ENCODE results near the gene PEX16.
A peak's percentile ranks its signal among the peaks of the same experiment; 100 is the strongest.
"Not testable (repeated sequence)": the region's sequence is repeated elsewhere in the genome, so short reads cannot be mapped to it uniquely, and the experiment has no call there.

The PEX16 gene

DNA sequence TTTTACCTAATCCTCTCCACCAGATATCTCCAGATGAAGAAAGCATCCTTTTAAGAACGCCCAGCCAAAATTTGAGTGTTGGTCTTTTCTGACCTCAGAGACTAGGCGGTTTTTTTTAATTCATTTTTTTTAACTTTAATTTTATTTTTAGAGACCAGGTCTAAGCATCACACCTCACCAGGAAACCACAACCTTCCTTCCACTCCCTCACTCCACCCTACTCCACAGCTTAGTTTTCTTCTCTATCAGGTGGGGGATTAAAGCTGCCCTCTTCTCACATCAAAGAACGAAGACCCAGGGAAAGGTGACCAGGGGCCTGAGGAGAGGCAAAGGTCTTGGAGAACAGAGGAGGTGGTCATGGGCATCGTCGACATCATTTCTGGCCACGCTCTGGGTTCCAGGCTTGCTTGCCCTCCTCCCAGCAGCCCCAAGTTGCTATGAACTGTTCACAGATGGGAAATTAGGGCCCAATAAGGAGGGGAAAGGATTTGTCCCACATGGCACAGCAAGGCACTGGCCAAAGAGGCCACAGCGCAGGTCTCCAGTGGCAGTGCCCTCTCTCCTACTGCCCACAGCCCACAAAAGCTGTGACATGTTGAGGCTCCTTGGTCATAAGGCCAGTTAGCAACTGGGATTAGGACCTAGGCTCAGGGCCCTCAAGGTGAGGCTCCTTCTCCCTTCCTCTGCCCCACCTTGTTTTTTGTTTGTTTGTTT is 1.4 kb upstream of the PEX16 start:
- no peak for DNase-seq (ENCODE audit: low read depth in 1 of 2, low spot score in 1 of 2)

- peak; percentile 21 to 51 for DNase-seq (ENCODE audit: low read depth in 1 of 2, low spot score in 1 of 2)
Observed at GRCh38 chr11:45918331-45918941, 759 bp upstream of the PEX16 start.

DNA sequence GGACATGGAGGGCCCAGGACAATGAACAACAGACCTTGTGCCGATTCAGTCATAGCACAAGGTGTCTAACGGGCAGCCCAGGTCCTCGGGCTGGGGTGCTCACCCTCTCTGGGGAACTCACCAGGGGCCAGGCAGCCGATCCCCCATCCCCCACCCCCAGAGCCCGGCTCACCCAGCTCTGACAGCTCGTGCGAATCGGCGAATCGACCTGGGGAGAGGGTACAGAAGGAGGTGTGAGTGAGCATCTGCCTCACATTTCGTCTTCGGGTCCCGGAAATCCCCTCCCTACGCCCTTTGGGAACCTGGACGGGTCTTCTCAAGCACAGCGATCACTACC is 423 bp downstream of the PEX16 start:
- DNase-seq (ENCODE audit: low read depth in 1 of 2, low spot score in 1 of 2) = no peak

GRCh38 chr11:45915446-45915845 is 2.2 kb downstream of the PEX16 start:
- no peak for DNase-seq (ENCODE audit: low read depth in 1 of 2, low spot score in 1 of 2)

GRCh38 chr11:45913942-45914635 is 3.6 kb downstream of the PEX16 start:
- no peak for DNase-seq (ENCODE audit: low read depth in 1 of 2, low spot score in 1 of 2)

- DNase-seq (ENCODE audit: low read depth in 1 of 2, low spot score in 1 of 2) = no peak
Observed at GRCh38 chr11:45913514-45913913, 4.2 kb downstream of the PEX16 start.

- no peak for DNase-seq (ENCODE audit: low read depth in 1 of 2, low spot score in 1 of 2)
Observed at GRCh38 chr11:45910623-45911022, 7.1 kb downstream of the PEX16 start.

DNA sequence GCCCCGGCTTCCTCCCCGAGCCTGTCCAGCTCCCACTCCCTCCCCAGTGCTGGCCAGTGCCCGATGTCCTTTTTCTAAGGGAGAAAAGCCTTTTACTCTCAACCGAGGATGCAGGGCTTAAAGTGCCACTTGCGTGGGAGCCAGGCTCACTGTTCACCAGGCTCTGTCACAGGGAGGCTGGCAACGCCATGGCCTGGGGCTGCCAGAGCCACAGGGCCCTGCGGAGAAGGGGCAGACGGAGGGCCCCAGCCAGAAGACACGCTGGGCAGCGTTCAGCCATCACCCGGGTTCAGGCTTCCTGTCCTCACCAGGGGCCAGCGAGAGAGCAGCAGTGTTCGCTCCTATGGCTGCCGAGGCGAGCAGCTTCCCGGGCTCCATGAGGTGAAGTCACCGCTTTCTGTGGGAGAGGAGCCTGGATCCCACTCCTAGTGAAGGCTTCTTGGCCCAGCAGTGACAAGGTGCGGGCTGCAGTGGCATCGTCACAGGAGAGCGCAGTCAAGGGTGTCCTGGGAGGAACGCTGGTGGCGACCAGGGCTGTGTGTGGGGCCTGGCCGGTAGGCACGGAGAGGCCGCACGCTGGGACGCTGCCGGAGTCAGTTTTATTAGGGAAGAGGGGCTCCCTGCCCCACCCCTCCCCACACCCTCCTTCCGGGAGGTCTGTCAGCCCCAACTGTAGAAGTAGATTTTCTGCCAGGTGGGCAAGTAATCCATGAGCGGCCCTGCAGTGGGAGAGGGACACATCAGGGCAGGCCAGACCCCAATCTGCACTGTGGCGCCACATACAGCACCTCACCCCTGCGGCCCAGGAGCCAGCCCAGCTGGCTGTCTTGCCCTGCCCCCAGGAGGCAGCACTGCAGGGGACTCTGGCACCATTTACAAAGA is 7.8 kb downstream of the PEX16 start:
- DNase-seq (ENCODE audit: low read depth in 1 of 2, low spot score in 1 of 2) = no peak

GRCh38 chr11:45907911-45908370 is 9.7 kb downstream of the PEX16 start:
- no peak for DNase-seq (ENCODE audit: low read depth in 1 of 2, low spot score in 1 of 2)

- no peak for DNase-seq (ENCODE audit: low read depth in 1 of 2, low spot score in 1 of 2)
Observed at GRCh38 chr11:45906965-45907611, 10.6 kb downstream of the PEX16 start, which contains the start of gene FREY1. TSS of gene FREY1 (minus strand) at chr11:45907271. CDS start at chr11:45907245, 26 bp downstream.

GRCh38 chr11:45906096-45906682 is 11.5 kb downstream of the PEX16 start:
- DNase-seq (ENCODE audit: low read depth in 1 of 2, low spot score in 1 of 2) = no peak

DNA sequence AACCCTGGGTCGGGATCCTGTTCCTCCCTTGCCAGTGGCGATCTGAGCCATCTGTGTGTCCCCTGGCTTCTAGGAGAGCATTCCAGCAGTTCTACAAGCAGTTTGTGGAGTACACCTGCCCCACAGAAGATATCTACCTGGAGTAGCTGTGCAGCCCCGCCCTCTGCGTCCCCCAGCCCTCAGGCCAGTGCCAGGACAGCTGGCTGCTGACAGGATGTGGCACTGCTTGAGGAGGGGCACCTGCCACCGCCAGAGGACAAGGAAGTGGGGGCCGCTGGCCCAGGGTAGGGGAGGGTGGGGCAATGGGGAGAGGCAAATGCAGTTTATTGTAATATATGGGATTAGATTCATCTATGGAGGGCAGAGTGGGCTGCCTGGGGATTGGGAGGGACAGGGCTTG is 12.1 kb downstream of the PEX16 start:
- not testable (repeated sequence) for DNase-seq (ENCODE audit: low read depth in 1 of 2, low spot score in 1 of 2)

DNA sequence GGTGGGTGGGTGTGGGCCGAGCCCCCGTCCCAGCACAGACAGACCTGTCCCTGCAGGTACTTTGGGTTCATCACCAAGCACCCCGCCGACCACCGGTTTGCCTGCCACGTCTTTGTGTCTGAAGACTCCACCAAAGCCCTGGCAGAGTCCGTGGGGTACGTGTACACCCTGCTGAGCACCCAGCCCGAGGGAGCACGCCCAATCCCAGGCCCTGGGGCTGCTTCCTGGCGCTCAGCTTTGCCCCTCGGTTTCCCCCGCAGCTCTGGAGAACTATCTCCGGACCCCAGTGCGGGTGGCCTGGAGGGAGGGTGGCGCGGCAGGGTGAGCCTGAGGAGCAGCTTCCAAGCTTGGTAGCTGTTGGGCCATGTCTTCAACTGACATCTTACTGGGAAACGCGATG is 12.6 kb downstream of the PEX16 start:
- DNase-seq (ENCODE audit: low read depth in 1 of 2, low spot score in 1 of 2) = no peak

GRCh38 chr11:45904309-45904915 is 13.3 kb downstream of the PEX16 start:
- no peak for DNase-seq (ENCODE audit: low read depth in 1 of 2, low spot score in 1 of 2)

DNA sequence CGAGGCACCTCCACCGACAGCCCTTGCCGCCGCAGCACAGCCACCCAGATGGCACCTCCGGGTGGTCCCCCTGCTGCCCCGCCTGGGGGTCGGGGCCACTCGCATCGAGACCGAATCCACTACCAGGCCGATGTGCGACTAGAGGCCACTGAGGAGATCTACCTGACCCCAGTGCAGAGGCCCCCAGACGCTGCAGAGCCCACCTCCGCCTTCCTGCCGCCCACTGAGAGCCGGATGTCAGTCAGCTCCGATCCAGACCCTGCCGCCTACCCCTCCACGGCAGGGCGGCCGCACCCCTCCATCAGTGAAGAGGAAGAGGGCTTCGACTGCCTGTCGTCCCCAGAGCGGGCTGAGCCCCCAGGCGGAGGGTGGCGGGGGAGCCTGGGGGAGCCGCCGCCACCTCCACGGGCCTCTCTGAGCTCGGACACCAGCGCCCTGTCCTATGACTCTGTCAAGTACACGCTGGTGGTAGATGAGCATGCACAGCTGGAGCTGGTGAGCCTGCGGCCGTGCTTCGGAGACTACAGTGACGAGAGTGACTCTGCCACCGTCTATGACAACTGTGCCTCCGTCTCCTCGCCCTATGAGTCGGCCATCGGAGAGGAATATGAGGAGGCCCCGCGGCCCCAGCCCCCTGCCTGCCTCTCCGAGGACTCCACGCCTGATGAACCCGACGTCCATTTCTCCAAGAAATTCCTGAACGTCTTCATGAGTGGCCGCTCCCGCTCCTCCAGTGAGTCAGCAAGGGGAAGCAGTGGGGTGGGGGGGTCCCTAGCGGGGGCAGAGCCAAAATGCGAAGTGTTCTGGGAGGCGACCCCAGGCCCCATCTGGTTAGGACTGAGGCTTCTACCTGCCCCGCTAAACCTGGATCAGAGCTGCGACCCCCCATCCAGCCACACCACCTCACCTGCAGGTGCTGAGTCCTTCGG is 15.0 kb downstream of the PEX16 start:
- DNase-seq (ENCODE audit: low read depth in 1 of 2, low spot score in 1 of 2) = no peak

GRCh38 chr11:45901626-45902025 is 16.1 kb downstream of the PEX16 start:
- DNase-seq (ENCODE audit: low read depth in 1 of 2, low spot score in 1 of 2) = no peak

DNA sequence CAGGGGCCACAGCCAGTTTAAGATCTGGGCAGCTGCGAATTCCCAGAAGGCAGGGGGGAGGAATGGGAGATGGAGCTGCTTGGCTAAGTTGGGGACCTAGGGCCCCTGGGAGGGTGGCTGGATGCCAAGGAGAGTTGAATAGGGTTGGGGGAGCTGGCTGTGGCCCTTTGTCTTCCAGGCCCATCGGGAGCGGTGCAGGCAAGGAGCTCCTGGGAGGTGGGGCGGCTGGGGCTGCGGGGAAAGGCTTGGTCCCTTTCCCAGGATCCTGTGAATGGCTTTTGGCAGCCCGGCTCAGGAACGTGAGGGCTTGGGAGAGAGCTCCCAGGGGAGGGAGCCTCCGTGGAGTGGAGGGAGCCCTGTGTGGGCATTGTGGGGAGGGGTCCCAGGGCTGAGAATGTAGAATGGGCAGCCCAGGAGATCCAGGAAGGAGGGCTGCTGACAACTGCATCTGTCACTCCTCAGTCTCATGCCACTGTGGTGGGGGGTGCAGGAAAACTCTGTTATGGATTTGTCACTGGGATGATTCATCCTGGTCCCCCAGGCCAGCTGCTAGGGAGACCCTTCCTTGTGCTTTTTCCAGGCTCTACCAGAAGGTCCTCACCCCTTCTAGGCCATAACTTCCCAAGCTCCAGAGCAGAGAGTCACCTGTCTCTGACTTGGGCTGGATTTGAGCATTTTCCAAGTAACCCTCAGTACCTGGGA is 16.6 kb downstream of the PEX16 start:
- DNase-seq (ENCODE audit: low read depth in 1 of 2, low spot score in 1 of 2) = no peak

DNA sequence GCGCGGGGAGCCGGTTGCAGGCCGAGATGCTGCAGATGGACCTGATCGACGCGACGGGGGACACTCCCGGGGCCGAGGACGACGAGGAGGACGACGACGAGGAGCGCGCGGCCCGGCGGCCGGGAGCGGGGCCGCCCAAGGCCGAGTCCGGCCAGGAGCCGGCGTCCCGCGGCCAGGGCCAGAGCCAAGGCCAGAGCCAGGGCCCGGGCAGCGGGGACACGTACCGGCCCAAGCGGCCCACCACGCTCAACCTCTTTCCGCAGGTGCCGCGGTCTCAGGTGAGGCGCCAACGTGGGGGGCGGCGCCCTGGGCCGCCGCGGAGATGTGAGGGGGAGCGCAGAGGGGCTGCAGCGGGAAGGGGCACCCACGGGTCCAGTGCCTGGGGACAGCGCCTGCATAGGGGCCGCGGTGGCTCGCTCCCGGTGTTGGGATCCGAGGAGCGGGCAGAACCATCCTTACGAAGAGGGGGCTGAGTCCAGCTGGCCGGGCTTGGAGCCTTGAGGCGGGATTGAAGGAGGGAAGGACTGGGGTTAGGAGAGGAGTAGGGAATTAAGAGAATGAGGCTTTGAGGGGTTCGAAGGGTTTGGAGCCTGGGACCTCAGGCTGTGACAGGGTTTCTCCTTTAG is 17.4 kb downstream of the PEX16 start:
- not testable (repeated sequence) for DNase-seq (ENCODE audit: low read depth in 1 of 2, low spot score in 1 of 2)

Measured in activated T-helper 1 cell treated with anti-CD3 and anti-CD28 coated beads, Interleukin-2, amount 50 U/mL, for 16 hours (primary cell).